Activated CD4-positive, alpha-beta T cell treated with anti-CD3 and anti-CD28 coated beads, Interleukin-10, Interleukin-2, amounts not matched to agents 100 ng/mL and 50 ng/mL, durations not matched to agents 16 hours and 8 hours (primary cell): ENCODE data around the gene ACER3.
"Not testable (repeated sequence)": the region's sequence is repeated elsewhere in the genome, so short reads cannot be mapped to it uniquely, and the experiment has no call there.

Experiments used
- DNase-seq: peaks from one replicate; pipeline ENCODE4 v3.0.0-alpha.2; 2020

Gene ACER3

GRCh38 chr11:76880956-76881355 is 20.2 kb downstream of the ACER3 start:
- DNase-seq, result no peak

GRCh38 chr11:76885390-76886097 is 24.8 kb downstream of the ACER3 start:
- DNase-seq, result peak; percentile 26

- DNase-seq, result no peak
These were observed 28.3 kb downstream of the ACER3 start for GRCh38 chr11:76888989-76889388.

GRCh38 chr11:76889411-76889975 is 28.8 kb downstream of the ACER3 start:
- DNase-seq, result no peak

GRCh38 chr11:76890329-76890728 is 29.6 kb downstream of the ACER3 start:
- DNase-seq, result no peak

- DNase-seq, result no peak
These were observed 30.6 kb downstream of the ACER3 start for GRCh38 chr11:76891285-76891684.

GRCh38 chr11:76891793-76892192 is 31.1 kb downstream of the ACER3 start:
- DNase-seq, result no peak

- DNase-seq, result no peak
These were observed 31.6 kb downstream of the ACER3 start for GRCh38 chr11:76892306-76892705.

GRCh38 chr11:76897233-76897632 is 36.5 kb downstream of the ACER3 start:
- no peak for DNase-seq

- no peak for DNase-seq
These were observed 40.4 kb downstream of the ACER3 start for GRCh38 chr11:76901144-76901543.

- DNase-seq, result not testable (repeated sequence)
These were observed 40.9 kb downstream of the ACER3 start for GRCh38 chr11:76901622-76902021.

GRCh38 chr11:76902121-76903014 is 41.6 kb downstream of the ACER3 start:
- no peak for DNase-seq

- DNase-seq, result no peak
These were observed 42.6 kb downstream of the ACER3 start for GRCh38 chr11:76903325-76903724.

- no peak for DNase-seq
These were observed 50.1 kb downstream of the ACER3 start for GRCh38 chr11:76910620-76911414.

- no peak for DNase-seq
These were observed 50.7 kb downstream of the ACER3 start for GRCh38 chr11:76911415-76911808.

GRCh38 chr11:76916712-76917111 is 56.0 kb downstream of the ACER3 start:
- DNase-seq, result no peak

GRCh38 chr11:76918941-76919386 is 58.2 kb downstream of the ACER3 start:
- DNase-seq, result peak; percentile 40

- DNase-seq, result no peak
These were observed 58.7 kb downstream of the ACER3 start for GRCh38 chr11:76919467-76919866.

- peak; percentile 86 for DNase-seq
These were observed 59.4 kb downstream of the ACER3 start for GRCh38 chr11:76919887-76920746.

GRCh38 chr11:76927160-76927559 is 66.4 kb downstream of the ACER3 start:
- DNase-seq, result no peak

- no peak for DNase-seq
These were observed 74.3 kb downstream of the ACER3 start for GRCh38 chr11:76935042-76935441.

- no peak for DNase-seq
These were observed 78.5 kb downstream of the ACER3 start for GRCh38 chr11:76939219-76939631.
